Endodermal cell (in vitro differentiated cells): Measurements from ENCODE around the gene TMEM121. TPM values are rescaled to one million over a fixed set of nuclear protein-coding genes. Genes with fewer than 3 reads are reported as not detected.

ENCODE experiments used
- DNase-seq: peaks from one replicate; pipeline ENCODE4 v3.0.0-alpha.2; 2017
- H3K27ac ChIP-seq: 2 replicates; pipeline ENCODE4 v1.5.1; 2013; ENCODE audit warnings: mild to moderate bottlenecking, low read depth, low read length, moderate library complexity
- H3K27me3 ChIP-seq: 2 replicates; pipeline ENCODE4 v1.6.1; 2013; ENCODE audit warnings: mild to moderate bottlenecking, low read length, moderate library complexity; ENCODE audit not compliant: insufficient read depth, control insufficient read depth, poor library complexity, severe bottlenecking
- H3K36me3 ChIP-seq: 2 replicates; pipeline ENCODE4 v1.7.0; 2013; ENCODE audit warnings: mild to moderate bottlenecking, low read length, moderate library complexity; ENCODE audit not compliant: control insufficient read depth, insufficient read depth
- H3K4me1 ChIP-seq: one replicate; pipeline ENCODE4 v1.7.0; 2013; ENCODE audit warnings: low read length; ENCODE audit not compliant: control insufficient read depth, insufficient read depth
- H3K4me3 ChIP-seq: 2 replicates; pipeline ENCODE4 v1.5.1; 2013; ENCODE audit warnings: mild to moderate bottlenecking, low read length, moderate library complexity
- H3K9ac ChIP-seq: 2 replicates; pipeline ENCODE4 v1.6.1; 2013; ENCODE audit warnings: mild to moderate bottlenecking, low read length, moderate library complexity; ENCODE audit not compliant: poor library complexity, severe bottlenecking; ENCODE audit errors: extremely low read depth
- H3K9me3 ChIP-seq: 2 replicates; pipeline ENCODE4 v1.6.1; 2013; ENCODE audit warnings: mild to moderate bottlenecking, low read length, moderate library complexity; ENCODE audit not compliant: control insufficient read depth
- H3K27ac Mint-ChIP-seq: 2 replicates; pipeline ENCODE4 v1.8.0; 2020; ENCODE audit warnings: mixed read lengths
- H3K27me3 Mint-ChIP-seq: 2 replicates; pipeline ENCODE4 v1.8.0; 2021; ENCODE audit warnings: mild to moderate bottlenecking, mixed read lengths; ENCODE audit not compliant: insufficient read depth
- H3K36me3 Mint-ChIP-seq: 2 replicates; pipeline ENCODE4 v1.8.0; 2020; ENCODE audit warnings: low read depth, mixed read lengths
- H3K4me1 Mint-ChIP-seq: 2 replicates; pipeline ENCODE4 v1.8.0; 2020; ENCODE audit warnings: mixed read lengths
- H3K4me3 Mint-ChIP-seq: 2 replicates; pipeline ENCODE4 v1.8.0; 2020; ENCODE audit warnings: mild to moderate bottlenecking, moderate library complexity, mixed read lengths
- H3K9me3 Mint-ChIP-seq: 2 replicates; pipeline ENCODE4 v1.8.0; 2020; ENCODE audit warnings: mild to moderate bottlenecking, mixed read lengths
- CTCF ChIP-seq: fragments of 200-600 bp; sonication (generic); conservative IDR thresholded peaks from 2 replicates; pipeline ENCODE4 v1.5.0; 2021; ENCODE audit warnings: antibody characterized with exemption, mild to moderate bottlenecking
- WGBS, 2 experiments: methylation state at CpG; one replicate each; pipeline versions ENCODE4 v1.1.5 to v1.1.7; 2013; ENCODE audit warnings: missing lambda C conversion rate in 2 of 2, mixed read lengths in 1 of 2; ENCODE audit not compliant: insufficient coverage in 1 of 2, insufficient read length in 1 of 2; 5-methylcytosine and 5-hydroxymethylcytosine counted together
- total RNA-seq, 2 donors: library from RNA; stranded (reverse); fragmentation: NEBNext Ultra II Directional in 1 of 2; extraction: Animal tissue kit (Norgen Biotek cat#: 25700) in 1 of 2; gene quantifications; 2 replicates in 1 of 2; 3 replicates in 1 of 2; pipeline ENCODE4 v1.2.1, GENCODE V29; 2021

The TMEM121 gene
- total RNA-seq, 2 donors from 2014 or later: 0.29 to 1.5 TPM

- no peak for DNase-seq
- Histone ChIP-seq H3K9me3 (no peaks in the 10 kb centered on the region), H3K4me3 (no peak overlapping the region), H3K27ac (no peak overlapping the region), H3K36me3 (no peaks in the 10 kb centered on the region), H3K27me3 (peaks cover 44% of the 10 kb centered on the region), H3K4me1 (no peaks in the 10 kb centered on the region), H3K9ac (no peak overlapping the region)
- peaks cover 46% of the 10 kb centered on the region for H3K27me3 Mint-ChIP-seq
- peak overlapping the region; percentile 21 for H3K4me3 Mint-ChIP-seq
- H3K27ac Mint-ChIP-seq: no peak overlapping the region
- TF ChIP-seq CTCF: no peak
- no peaks in the 10 kb centered on the region for H3K36me3 Mint-ChIP-seq
- 58 to 84% methylated on average over 51 to 89 of the region's 89 CpGs for WGBS, 2 experiments
- H3K9me3 Mint-ChIP-seq: peaks cover 16% of the 10 kb centered on the region
- no peaks in the 10 kb centered on the region for H3K4me1 Mint-ChIP-seq
Observed at GRCh38 chr14:105528586-105529318, 2.4 kb downstream of the TMEM121 start.

- Histone ChIP-seq H3K9me3 (no peaks in the 10 kb centered on the region), H3K9ac (no peak overlapping the region), H3K4me1 (no peaks in the 10 kb centered on the region), H3K27me3 (peaks cover 39% of the 10 kb centered on the region), H3K36me3 (no peaks in the 10 kb centered on the region), H3K27ac (no peak overlapping the region), H3K4me3 (no peak overlapping the region)
- Mint-ChIP-seq H3K4me1 (no peaks in the 10 kb centered on the region), H3K36me3 (no peaks in the 10 kb centered on the region), H3K27me3 (peaks cover 44% of the 10 kb centered on the region), H3K4me3 (no peak overlapping the region), H3K27ac (no peak overlapping the region), H3K9me3 (peaks cover 21% of the 10 kb centered on the region)
- no peak for TF ChIP-seq CTCF
- no peak for DNase-seq
- 94 to 95% methylated on average over 19 to 24 of the region's 24 CpGs for WGBS, 2 experiments
Observed at GRCh38 chr14:105529319-105529568, 2.9 kb downstream of the TMEM121 start.

- 92 to 93% methylated on average over 37 to 63 of the region's 63 CpGs for WGBS, 2 experiments
- DNase-seq: no peak
- no peak overlapping the region for H3K27ac Mint-ChIP-seq
Observed at GRCh38 chr14:105529569-105530284, 3.3 kb downstream of the TMEM121 start.

More at GRCh38 chr14:105529569-105530284, 3.3 kb downstream of the TMEM121 start:
- Histone ChIP-seq H3K4me1 (no peaks in the 10 kb centered on the region), H3K27ac (no peak overlapping the region), H3K9me3 (no peaks in the 10 kb centered on the region), H3K27me3 (peaks cover 35% of the 10 kb centered on the region), H3K4me3 (no peak overlapping the region), H3K9ac (no peak overlapping the region), H3K36me3 (no peaks in the 10 kb centered on the region)
- no peak for TF ChIP-seq CTCF
- Mint-ChIP-seq H3K4me3 (no peak overlapping the region), H3K4me1 (no peaks in the 10 kb centered on the region), H3K27me3 (peaks cover 39% of the 10 kb centered on the region), H3K36me3 (no peaks in the 10 kb centered on the region), H3K9me3 (peaks cover 24% of the 10 kb centered on the region)
